Stimulated activated CD8-positive, alpha-beta memory T cell treated with anti-CD3 and anti-CD28 coated beads, Interleukin-4, amount 100 ng/mL, for 48 hours (primary cell): ENCODE data around the gene SPTBN4.
"Not testable (repeated sequence)": the region's sequence is repeated elsewhere in the genome, so short reads cannot be mapped to it uniquely, and the experiment has no call there.

Source experiments
- DNase-seq: peaks from one replicate; pipeline ENCODE4 v3.0.0-alpha.2; 2020

The SPTBN4 gene

DNA sequence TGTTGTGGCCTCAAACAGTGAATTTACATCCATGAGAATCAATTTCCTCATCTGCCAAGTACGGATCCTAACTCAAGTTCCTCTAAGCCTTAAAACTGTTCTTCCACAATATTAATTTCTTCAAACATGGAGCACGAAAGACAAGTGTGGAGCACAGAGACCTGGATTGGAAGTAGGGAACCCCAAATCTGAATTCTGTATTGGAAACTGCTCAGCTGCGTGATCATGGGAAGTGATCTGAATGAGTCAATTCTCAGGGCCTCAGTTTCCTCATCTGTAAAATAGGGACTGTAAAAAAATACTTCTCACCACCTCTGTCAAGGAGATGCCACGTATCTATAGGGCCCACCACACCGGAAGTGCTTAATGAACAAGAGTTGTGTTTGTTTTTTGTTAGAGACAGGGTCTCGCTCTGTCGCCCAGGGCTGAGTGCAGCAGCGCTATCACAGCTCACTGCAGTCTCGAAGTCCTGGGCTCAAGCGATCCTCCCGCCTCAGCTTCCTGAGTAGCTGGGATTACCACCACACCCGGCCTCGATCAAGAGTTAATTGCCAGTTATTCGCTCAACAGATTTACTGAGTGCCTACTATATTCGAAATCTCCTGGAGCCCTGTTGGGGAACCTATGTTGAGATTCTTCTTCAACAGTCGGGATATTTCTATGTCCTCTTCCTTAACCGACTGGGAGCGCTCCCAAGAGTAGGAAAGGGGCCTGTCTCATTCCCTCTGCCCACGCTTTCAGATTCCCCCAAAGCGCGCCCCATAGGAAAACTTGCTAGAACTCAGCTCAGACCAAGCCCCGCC lies 24.3 kb upstream of the SPTBN4 start:
- DNase-seq = peak; percentile 44

DNA sequence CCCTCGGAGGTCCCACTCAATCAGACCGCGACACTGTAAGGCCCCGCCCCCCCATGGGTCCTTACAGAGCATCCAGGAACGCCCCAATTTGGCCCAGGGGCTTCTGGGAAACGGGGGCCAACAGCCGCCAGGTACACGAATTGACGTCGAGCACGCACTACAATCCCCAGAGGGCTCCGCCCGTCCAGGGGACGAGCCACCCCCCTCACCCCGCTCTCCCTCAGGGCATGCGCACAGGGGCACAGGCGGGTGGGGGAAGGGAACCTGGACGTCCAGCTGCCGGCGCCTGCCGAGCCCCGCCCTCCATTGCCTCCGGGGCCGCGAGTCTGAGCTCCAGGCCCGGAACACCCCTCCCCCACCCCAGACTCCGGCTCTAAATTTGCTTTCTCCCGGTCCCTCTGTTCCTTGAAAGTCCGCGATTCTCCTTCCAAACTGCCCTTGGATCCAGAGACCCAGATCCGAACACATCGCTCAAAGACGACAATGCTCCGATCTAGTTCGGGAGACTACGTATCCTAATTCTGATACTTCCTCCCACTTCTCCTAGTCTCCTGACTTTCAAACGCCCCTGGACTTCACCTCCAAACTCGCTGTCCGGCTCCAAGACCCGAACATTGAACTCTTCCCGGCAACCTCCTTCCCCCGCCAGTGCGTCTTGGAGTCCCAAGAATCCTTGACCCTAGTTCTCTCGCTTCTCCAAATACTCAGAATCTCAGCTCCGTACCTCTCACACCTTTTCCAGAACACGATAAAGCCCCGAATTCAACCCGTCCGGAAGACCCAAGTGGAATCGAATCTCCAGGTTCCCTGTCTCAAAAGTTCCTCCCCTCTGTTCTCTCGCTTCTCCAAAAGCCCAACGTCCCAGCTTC lies 23.4 kb upstream of the SPTBN4 start:
- DNase-seq = peak; percentile 98

GRCh38 chr19:40444000-40444824 lies 22.6 kb upstream of the SPTBN4 start, which contains the start of gene SERTAD3:
Gene SERTAD3 (minus strand): TSS chr19:40444335. CDS start chr19:40442080, 2,255 bp downstream.
- peak; percentile 97 for DNase-seq

DNA sequence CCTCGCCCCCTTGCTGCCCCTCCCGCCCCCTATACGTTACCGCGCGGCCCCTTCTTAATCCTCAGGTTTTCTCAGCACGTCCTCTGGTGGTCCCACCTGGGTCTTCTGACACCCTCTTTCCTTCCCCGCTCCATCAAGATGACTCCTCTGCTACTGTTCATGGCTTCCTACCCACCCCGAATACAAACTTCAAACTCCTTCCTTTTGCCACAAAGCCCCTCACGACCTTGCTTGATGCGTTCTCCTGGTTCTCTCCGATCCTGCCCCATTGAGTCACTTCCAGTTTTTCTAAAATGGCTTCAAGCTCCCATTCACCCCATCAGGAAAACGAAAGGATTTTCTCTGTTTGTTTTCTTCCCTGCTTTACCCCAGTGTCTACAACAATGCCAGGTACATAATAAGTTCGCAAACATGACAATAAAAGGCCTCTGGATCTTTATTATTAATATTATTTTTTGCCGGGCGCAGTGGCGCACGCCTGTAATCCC lies 21.9 kb upstream of the SPTBN4 start:
- DNase-seq = no peak

DNA sequence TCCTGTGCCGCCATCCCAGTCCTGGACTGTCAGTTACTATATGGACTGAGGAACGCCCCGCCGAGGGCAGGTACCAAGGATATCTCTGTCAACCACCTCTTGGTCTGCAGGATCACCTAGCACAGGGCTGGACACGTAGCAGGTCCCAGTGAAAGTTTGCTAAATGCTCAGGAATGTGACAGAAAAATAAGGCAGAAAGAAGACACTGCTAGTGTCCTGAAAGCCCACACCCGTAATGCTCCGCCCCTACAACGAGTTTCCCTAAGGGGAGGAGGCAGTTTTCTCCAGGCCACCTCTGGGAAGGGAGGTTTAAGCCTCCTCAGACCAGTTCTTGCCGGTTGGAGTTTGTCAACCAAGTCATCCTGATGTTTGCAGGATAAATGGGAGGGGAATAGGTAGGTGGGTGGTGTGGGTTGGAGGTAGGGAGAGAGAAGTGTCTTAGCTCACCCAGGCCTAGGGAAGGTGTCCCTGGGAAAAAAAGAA lies 21.0 kb upstream of the SPTBN4 start:
- DNase-seq = no peak

- DNase-seq = no peak
These were observed 20.5 kb upstream of the SPTBN4 start for GRCh38 chr19:40446263-40446784.

GRCh38 chr19:40449506-40449905 lies 17.3 kb upstream of the SPTBN4 start:
- no peak for DNase-seq

DNA sequence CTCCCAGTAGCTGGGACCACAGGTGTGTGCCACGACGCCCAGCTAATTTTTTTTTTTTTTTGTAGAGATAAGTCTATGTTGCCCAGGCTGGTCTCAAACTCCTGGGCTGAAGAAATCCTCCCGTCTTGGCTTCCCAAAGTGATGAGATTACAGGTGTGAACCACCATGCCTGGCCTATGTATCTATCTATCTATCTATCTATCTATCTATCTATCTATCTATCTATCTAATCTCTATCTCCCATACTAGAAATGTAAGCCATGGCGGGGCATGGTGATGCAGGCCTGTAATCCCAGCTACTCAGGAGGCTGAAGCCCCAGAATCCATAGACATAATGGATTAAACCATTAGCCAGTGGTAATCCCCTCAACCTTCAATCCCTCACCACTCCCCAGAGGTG lies 16.1 kb upstream of the SPTBN4 start:
- no peak for DNase-seq

DNA sequence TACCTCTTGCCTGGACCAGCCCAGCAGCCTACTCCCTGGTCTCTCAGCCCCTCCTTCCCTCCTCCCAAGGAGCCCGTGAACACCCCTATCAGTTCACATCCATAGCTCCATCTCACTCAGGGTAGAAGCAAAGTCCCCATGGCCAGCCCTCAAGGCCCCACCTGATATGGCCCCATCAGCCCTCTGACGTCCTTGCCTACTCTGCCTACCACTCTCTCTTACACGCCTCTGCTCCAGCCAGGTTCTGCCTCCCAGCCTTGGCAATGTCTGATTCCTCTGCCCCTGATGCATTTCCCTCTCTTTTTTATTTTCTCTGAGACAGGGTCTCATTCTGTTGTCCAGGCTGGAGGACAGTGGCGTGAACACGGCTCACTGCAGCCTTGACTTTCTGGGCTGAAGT lies 14.8 kb upstream of the SPTBN4 start:
- no peak for DNase-seq

DNA sequence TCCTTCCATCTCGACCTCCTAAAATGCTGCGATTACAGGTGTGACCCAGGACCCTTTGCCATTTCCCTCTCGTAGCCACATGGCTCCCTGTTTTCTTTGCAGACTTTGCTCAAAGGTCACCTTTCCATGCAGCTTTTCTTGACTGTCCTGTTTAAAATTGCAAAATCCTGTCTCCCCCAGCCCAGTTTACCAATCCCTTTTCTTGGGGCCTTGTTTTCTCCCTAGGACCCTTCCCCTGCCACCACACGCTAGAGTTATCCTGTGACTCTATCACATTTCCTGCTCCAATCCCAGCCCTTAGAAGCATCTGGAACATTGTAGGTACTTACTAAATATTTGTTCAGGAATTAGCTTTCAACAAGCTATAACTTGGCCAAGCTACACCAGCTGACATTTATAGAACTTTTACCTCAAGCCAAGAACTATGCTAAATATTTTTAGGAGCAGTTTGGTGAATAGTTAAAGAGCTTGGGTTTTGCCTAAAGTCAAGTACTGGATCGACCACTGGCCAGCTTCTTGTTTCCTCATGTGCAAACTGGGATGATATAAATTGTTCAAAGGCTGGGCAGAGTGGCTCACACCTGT lies 13.6 kb upstream of the SPTBN4 start:
- DNase-seq = no peak

DNA sequence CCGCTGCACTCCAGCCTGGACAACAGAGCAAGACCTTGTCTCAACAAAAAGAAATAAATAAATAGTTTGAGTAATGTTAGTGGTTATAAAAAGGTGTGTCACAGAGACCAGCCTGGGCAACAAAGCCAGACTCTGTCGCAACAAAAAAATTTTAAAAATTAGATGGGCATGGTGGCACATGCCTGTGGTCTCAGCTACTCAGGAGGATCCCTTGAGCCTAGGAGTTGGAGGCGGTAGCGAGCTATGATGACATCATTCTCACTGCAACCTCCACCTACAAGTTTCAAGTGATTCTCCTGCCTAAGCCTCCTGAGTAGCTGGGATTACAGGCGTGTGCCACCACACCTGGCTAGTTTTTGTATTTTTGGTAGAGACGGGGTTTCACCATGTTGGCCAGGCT lies 12.9 kb upstream of the SPTBN4 start:
- DNase-seq = not testable (repeated sequence)

DNA sequence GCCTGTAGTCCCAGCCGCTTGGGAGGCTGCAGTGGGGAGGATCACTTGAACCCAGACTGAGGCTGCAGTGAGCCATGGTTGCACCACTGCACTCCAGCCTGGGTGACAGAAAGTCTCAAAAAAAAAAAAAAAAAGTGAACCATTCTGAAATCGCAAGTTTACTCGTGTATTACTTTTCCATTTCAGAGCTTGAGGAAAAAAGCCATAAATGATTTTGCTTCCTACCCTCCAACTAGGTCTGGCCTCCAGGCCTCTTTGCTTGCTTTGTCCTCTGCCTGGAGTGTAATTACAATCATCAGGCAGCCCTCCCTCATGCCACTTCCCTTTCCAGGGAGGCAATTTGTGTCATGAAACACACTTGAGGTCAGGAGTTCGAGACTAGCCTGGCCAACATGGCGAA lies 9.8 kb upstream of the SPTBN4 start:
- no peak for DNase-seq

- DNase-seq = no peak
These were observed 8.7 kb upstream of the SPTBN4 start for GRCh38 chr19:40457953-40458596.

- DNase-seq = no peak
These were observed 8.2 kb upstream of the SPTBN4 start for GRCh38 chr19:40458597-40458974.

DNA sequence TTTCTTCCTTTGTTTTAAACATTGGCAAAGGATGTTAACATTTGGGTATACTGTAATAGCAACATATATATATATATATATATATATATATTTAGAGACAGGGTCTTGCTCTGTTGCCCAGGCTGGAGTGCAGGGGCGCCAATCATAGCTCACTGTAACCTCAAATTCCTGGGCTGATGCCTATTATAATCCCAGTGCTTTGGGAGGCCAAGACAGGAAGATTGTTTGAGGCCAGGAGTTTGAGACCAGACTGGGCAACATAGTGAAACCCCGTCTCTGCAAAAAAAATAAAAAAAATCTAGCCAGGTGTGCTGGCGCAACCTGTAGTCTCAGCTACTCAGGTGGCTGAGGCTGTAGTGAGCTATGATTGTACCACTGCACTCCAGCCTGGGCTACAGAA lies 6.6 kb upstream of the SPTBN4 start:
- DNase-seq = no peak

DNA sequence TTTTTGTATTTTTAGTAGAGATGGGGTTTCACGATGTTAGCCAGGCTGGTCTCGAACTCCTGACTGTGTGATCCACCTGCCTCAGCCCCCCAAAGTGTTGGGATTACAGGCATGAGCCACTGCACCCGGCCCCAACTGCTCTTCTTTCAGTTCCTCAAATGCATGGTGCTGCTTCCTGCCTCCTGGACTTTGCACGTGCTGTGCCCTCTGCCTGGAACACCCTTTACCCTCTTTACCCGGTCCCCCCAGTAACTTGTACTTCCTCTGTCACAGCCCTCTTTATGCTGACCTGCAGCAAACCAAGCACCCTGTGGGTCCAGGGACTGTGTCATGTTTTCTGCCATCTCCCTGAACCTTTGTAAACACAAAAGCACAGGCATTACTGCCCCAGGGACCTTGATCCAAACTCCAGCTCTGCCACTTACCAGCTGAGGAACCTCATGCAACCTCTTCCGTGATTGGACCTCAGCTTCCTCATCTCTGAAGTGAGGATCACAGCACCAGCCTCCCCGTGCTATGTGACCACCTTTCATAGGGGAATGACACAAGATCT lies 5.1 kb upstream of the SPTBN4 start:
- no peak for DNase-seq

- DNase-seq = not testable (repeated sequence)
These were observed 3.2 kb upstream of the SPTBN4 start for GRCh38 chr19:40463587-40464037.

DNA sequence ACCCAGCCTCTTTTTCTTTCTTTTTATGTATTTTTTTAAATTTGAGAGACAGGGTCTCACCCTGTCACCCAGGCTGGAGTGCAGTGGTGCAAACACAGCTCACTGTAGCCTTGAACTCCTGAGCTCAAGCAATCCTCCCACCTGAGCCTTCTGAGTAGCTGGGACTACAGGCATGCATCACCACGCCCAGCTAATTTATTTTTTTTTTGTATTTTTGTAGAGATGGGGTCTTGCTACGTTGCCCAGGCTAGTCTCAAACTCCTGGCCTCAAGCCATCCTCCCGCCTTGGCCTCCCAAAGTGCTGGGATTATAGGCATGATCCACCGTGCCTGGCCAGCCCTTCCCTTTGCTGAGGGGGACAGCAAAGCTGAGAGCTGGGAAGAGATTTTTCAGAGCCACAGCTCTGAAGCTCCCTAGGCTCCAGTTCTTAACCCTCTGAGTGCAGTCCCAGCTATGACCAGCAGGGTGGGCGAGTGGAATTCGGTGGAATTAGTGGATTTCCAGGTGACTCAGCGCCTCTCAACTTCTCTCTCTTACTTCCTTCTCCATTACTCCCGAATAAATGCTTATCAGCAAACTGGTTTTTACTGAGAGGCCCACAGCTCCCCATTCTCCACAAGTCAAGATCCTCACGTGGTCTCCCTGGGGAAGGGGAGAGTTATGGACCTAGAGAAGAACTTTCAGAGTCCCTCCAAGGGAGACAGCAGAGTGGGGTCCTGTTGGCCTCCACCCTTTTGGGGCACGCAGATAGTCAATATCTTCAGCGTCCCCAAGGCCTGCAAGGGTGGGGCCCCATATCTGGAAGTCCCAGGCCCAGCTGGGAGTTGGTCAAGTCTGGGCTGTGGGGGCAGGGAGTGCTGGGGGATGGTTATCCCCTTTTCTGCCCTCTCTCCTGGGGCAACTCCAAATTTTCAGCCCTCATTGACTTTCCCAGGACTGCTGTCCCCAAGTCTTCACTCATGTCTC lies 2.5 kb upstream of the SPTBN4 start:
- DNase-seq = peak; percentile 90

DNA sequence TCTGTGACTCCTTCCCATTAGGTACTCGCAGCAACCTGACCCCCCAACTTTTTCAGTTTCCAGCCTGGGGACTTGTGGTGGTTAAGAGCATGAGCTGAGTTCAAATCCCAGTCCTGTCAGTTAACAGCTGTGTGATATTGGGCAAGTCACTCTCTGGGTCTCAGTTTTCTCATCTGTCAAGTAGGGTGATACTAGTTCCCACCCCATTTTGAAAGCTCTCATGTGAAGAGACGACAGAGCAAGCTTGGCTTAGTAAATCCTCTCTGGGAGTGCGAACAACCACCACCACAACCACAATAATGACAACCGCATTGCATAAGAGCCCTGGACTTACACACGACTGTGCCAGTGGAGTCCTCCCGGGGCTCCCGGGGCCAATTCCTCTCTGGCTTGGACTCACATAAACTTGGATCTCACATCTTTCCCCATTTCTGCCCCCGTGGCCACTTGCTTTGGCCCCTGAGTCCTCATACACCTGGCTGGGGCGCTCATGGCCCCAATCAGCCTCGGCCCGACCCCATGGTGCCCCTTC lies 1.7 kb upstream of the SPTBN4 start:
- DNase-seq = peak; percentile 32
